SU-DHL-6 (cell line): ENCODE measurements around the gene KDM2A.

Experiments
- H2AFZ ChIP-seq: fragments of 200-600 bp; sonication (generic); 2 replicates; pipeline ENCODE4 v1.6.1; 2014; ENCODE audit warnings: low read depth, mild to moderate bottlenecking, moderate library complexity, mixed read lengths, antibody characterized with exemption, low read length; ENCODE audit not compliant: severe bottlenecking
- H3F3A ChIP-seq: fragments of 200-600 bp; shearing (Covaris generic); 2 replicates; pipeline ENCODE4 v1.6.0; 2016; ENCODE audit warnings: antibody characterized with exemption, mild to moderate bottlenecking; ENCODE audit not compliant: insufficient read depth
- H3K27ac ChIP-seq: fragments of 200-600 bp; sonication (generic); 2 replicates; pipeline ENCODE4 v1.5.1; 2016; ENCODE audit warnings: low read depth, mild to moderate bottlenecking, low read length, moderate library complexity, mixed read lengths
- H3K27me3 ChIP-seq: fragments of 200-600 bp; sonication (generic), shearing (Covaris generic); 2 replicates; pipeline ENCODE4 v1.6.0; 2014; ENCODE audit warnings: mild to moderate bottlenecking, low read length
- H3K36me3 ChIP-seq: fragments of 200-600 bp; sonication (generic); 2 replicates; pipeline ENCODE4 v1.6.1; 2014; ENCODE audit warnings: mild to moderate bottlenecking, low read length, mixed read lengths
- H3K4me2 ChIP-seq: fragments of 300-600, 200-600 bp; shearing (Covaris generic), sonication (generic); 2 replicates; pipeline ENCODE4 v1.6.0; 2014; ENCODE audit warnings: low read length, low read depth, mild to moderate bottlenecking; ENCODE audit not compliant: poor library complexity, severe bottlenecking
- H3K4me3 ChIP-seq: fragments of 200-600 bp; sonication (generic); 2 replicates; pipeline ENCODE4 v1.5.1; 2014; ENCODE audit warnings: antibody characterized with exemption, low read length, mild to moderate bottlenecking, mixed read lengths; ENCODE audit not compliant: insufficient read depth, poor library complexity, severe bottlenecking
- H3K79me2 ChIP-seq: fragments of 200-600 bp; sonication (generic); 2 replicates; pipeline ENCODE4 v1.6.1; 2014; ENCODE audit warnings: mild to moderate bottlenecking, low read length, moderate library complexity; ENCODE audit not compliant: insufficient read depth
- H3K9ac ChIP-seq: fragments of 200-600 bp; sonication (generic); 2 replicates; pipeline ENCODE4 v1.7.0; 2014; ENCODE audit warnings: mild to moderate bottlenecking, low read length
- H3K9me2 ChIP-seq: fragments of 200-600 bp; sonication (generic); replicated peaks from 2 replicates; pipeline ENCODE4 v1.6.1; 2014; ENCODE audit warnings: low read length; ENCODE audit not compliant: insufficient read depth
- H3K9me3 ChIP-seq: fragments of 200-600 bp; sonication (generic); 2 replicates; pipeline ENCODE4 v1.6.1; 2014; ENCODE audit warnings: low read length, mixed read lengths; ENCODE audit not compliant: insufficient read depth
- H4K20me1 ChIP-seq: fragments of 200-600 bp; sonication (generic); 2 replicates; pipeline ENCODE4 v1.6.1; 2014; ENCODE audit warnings: low read depth, mild to moderate bottlenecking, antibody characterized with exemption, low read length, moderate library complexity, mixed read lengths
- CTCF ChIP-seq: fragments of 200-600 bp; sonication (generic); IDR thresholded peaks from one replicate; pipeline ENCODE4 v1.5.1; 2017; ENCODE audit warnings: antibody characterized with exemption, mild to moderate bottlenecking, low read length, moderate library complexity; ENCODE audit not compliant: insufficient read depth, poor library complexity, severe bottlenecking
- EZH2phosphoT487 ChIP-seq: fragments of 200-600 bp; sonication (generic), shearing (Covaris generic); conservative IDR thresholded peaks from 2 replicates; pipeline ENCODE4 v1.6.1; 2018; ENCODE audit warnings: mild to moderate bottlenecking, antibody characterized with exemption, low read length, moderate library complexity, mixed read lengths

Gene KDM2A

GRCh38 chr11:67261946-67262681, 143.1 kb downstream of the KDM2A start:
- H3K9ac ChIP-seq, result peak overlapping the region; percentile 19; the same call in 1 of the 2 replicates
- no peaks in the 10 kb centered on the region for H4K20me1 ChIP-seq
- H2AFZ ChIP-seq, result peak overlapping the region; percentile 72
- H3F3A ChIP-seq, result peaks cover 9% of the 10 kb centered on the region
- no peaks in the 10 kb centered on the region for H3K9me3 ChIP-seq
- H3K36me3 ChIP-seq, result no peaks in the 10 kb centered on the region
- no peaks in the 10 kb centered on the region for H3K27me3 ChIP-seq
- H3K27ac ChIP-seq, result no peak overlapping the region
- H3K4me3 ChIP-seq, result no peak overlapping the region
- peak overlapping the region; percentile 44 for H3K4me2 ChIP-seq
- TF ChIP-seq EZH2phosphoT487 (no peak), CTCF (no peak)
- peaks cover 5% of the 10 kb centered on the region for H3K79me2 ChIP-seq
- H3K9me2 ChIP-seq, result no peaks in the 10 kb centered on the region

GRCh38 chr11:67262731-67263675, 143.9 kb downstream of the KDM2A start:
- no peaks in the 10 kb centered on the region for H4K20me1 ChIP-seq
- TF ChIP-seq CTCF, result peak; percentile 96
- TF ChIP-seq EZH2phosphoT487, result no peak
- peak overlapping the region; percentile 19 for H3K9ac ChIP-seq
- H3K79me2 ChIP-seq, result peaks cover 12% of the 10 kb centered on the region
- H3K36me3 ChIP-seq, result no peaks in the 10 kb centered on the region
- peaks cover 10% of the 10 kb centered on the region for H3F3A ChIP-seq
- no peaks in the 10 kb centered on the region for H3K27me3 ChIP-seq
- peak overlapping the region; percentile 44 for H3K4me2 ChIP-seq
- peak overlapping the region; percentile 72 for H2AFZ ChIP-seq
- no peaks in the 10 kb centered on the region for H3K9me2 ChIP-seq
- no peaks in the 10 kb centered on the region for H3K9me3 ChIP-seq
- no peak overlapping the region for H3K27ac ChIP-seq
- no peak overlapping the region for H3K4me3 ChIP-seq

GRCh38 chr11:67264260-67264659, 145.2 kb downstream of the KDM2A start:
- Histone ChIP-seq H3K4me3 (no peak overlapping the region), H3K79me2 (peaks cover 25% of the 10 kb centered on the region), H3K4me2 (no peak overlapping the region), H3K27me3 (no peaks in the 10 kb centered on the region), H2AFZ (no peak overlapping the region), H3K9me2 (no peaks in the 10 kb centered on the region), H3F3A (peaks cover 18% of the 10 kb centered on the region), H3K9ac (no peak overlapping the region), H4K20me1 (no peaks in the 10 kb centered on the region), H3K9me3 (no peaks in the 10 kb centered on the region), H3K27ac (no peak overlapping the region), H3K36me3 (no peaks in the 10 kb centered on the region)
- TF ChIP-seq CTCF, result no peak
- TF ChIP-seq EZH2phosphoT487, result no peak
